OCI-LY7 (cell line): ENCODE data around the gene LDLRAD4. TPM values are rescaled to one million over a fixed set of nuclear protein-coding genes. Genes with fewer than 3 reads are reported as not detected.

Source experiments
- BruUV-seq: library from RNA; stranded (reverse); fragments of 400-500 nt; replicated peaks from 2 replicates; lab custom pipeline; 2021; lab: Mats Ljungman, UMichigan
- CTCF ChIA-PET: fragments of 300-600 bp; sonication (Branson Sonifier 250); formaldehyde crosslinking; loops from one replicate; lab custom pipeline; 2022; ENCODE audit warnings: antibody characterized with exemption; ENCODE audit not compliant: unreplicated experiment; lab: Charles Lee
- POLR2A ChIA-PET: fragments of 300-600 bp; sonication (Branson Sonifier 250); formaldehyde crosslinking; loops from one replicate; lab custom pipeline; 2022; ENCODE audit warnings: antibody characterized with exemption; lab: Charles Lee
- DNase-seq: peaks from one replicate; pipeline ENCODE4 v3.0.0-alpha.2; 2015; ENCODE audit warnings: low spot score
- H2AFZ ChIP-seq: fragments of 200-600 bp; sonication (generic), shearing (Covaris generic); 2 replicates; pipeline ENCODE4 v1.6.1; 2014; ENCODE audit warnings: mild to moderate bottlenecking, antibody characterized with exemption, low read length, moderate library complexity
- H3K27ac ChIP-seq: fragments of 200-600 bp; sonication (generic); 2 replicates; pipeline ENCODE4 v1.5.1; 2014; ENCODE audit warnings: mixed run types, low read depth, mild to moderate bottlenecking, moderate library complexity, low read length, inconsistent platforms; ENCODE audit not compliant: poor library complexity, severe bottlenecking
- H3K36me3 ChIP-seq: fragments of 200-600 bp; sonication (generic); 2 replicates; pipeline ENCODE4 v1.6.1; 2014; ENCODE audit warnings: mild to moderate bottlenecking, antibody characterized with exemption, low read length, moderate library complexity, mixed read lengths; ENCODE audit not compliant: insufficient read depth
- H3K4me1 ChIP-seq: fragments of 200-600 bp; sonication (generic); 2 replicates; pipeline ENCODE4 v1.5.1; 2014; ENCODE audit warnings: mild to moderate bottlenecking, low read length; ENCODE audit not compliant: insufficient read depth, poor library complexity, severe bottlenecking
- H3K4me2 ChIP-seq: fragments of 200-600 bp; sonication (generic); 2 replicates; pipeline ENCODE4 v1.6.1; 2014; ENCODE audit warnings: mild to moderate bottlenecking, low read length
- H3K4me3 ChIP-seq: fragments of 200-600 bp; sonication (generic); 2 replicates; pipeline ENCODE4 v1.5.1; 2014; ENCODE audit warnings: mild to moderate bottlenecking, low read depth, low read length; ENCODE audit not compliant: poor library complexity, severe bottlenecking
- H3K79me2 ChIP-seq: fragments of 200-600 bp; sonication (generic); 2 replicates; pipeline ENCODE4 v1.6.1; 2016; ENCODE audit warnings: low read depth, mild to moderate bottlenecking, low read length, moderate library complexity, mixed read lengths; ENCODE audit not compliant: insufficient read depth
- H3K9me2 ChIP-seq: fragments of 200-600 bp; sonication (generic); 2 replicates; pipeline ENCODE4 v1.6.1; 2016; ENCODE audit warnings: mild to moderate bottlenecking, low read length, mixed read lengths; ENCODE audit not compliant: insufficient read depth
- H3K9me3 ChIP-seq: fragments of 200-600 bp; sonication (generic); 2 replicates; pipeline ENCODE4 v1.6.1; 2014; ENCODE audit warnings: mild to moderate bottlenecking, mixed run types, low read length, mixed read lengths
- H4K20me1 ChIP-seq: fragments of 200-600 bp; sonication (generic); 2 replicates; pipeline ENCODE4 v1.6.1; 2014; ENCODE audit warnings: mild to moderate bottlenecking, antibody characterized with exemption, low read length, moderate library complexity, mixed read lengths; ENCODE audit not compliant: insufficient read depth
- EZH2phosphoT487 ChIP-seq: fragments of 200-600 bp; sonication (generic); IDR thresholded peaks from 2 replicates; pipeline ENCODE4 v1.6.1; 2018; ENCODE audit warnings: low read depth, borderline replicate concordance, mild to moderate bottlenecking, mixed run types, antibody characterized with exemption, low read length, moderate library complexity, mixed read lengths
- intact Hi-C: fragments of 100-400 bp; cut with micrococcal nuclease; formaldehyde crosslinking; loops from one replicate; pipeline ENCODE4 v1.10.0; 2022; ENCODE audit not compliant: unreplicated experiment
- total RNA-seq, 2 experiments: library from RNA; depleted of rRNA in 1 of 2; stranded (reverse); fragments of >200 nt in 1 of 2; shearing (Covaris generic) in 1 of 2; gene quantifications; 2 replicates each; pipeline ENCODE4 v1.2.3, GENCODE V29; 2014 to 2022
- TF ChIP-seq, protein P1 (sequence below): fragments of 200-600 bp; sonication (generic); conservative IDR thresholded peaks from 2 replicates; pipeline ENCODE4 v1.5.1; 2014; ENCODE audit warnings: mild to moderate bottlenecking, antibody characterized with exemption, low read length, moderate library complexity, mixed read lengths

LDLRAD4 gene
- total RNA-seq, 2 experiments from 2014 or later, result 26.2 to 43.8 TPM

- no peaks in the 10 kb centered on the region for H3K9me2 ChIP-seq
- H3K9me3 ChIP-seq, result no peaks in the 10 kb centered on the region
- TF ChIP-seq, protein P1, sequence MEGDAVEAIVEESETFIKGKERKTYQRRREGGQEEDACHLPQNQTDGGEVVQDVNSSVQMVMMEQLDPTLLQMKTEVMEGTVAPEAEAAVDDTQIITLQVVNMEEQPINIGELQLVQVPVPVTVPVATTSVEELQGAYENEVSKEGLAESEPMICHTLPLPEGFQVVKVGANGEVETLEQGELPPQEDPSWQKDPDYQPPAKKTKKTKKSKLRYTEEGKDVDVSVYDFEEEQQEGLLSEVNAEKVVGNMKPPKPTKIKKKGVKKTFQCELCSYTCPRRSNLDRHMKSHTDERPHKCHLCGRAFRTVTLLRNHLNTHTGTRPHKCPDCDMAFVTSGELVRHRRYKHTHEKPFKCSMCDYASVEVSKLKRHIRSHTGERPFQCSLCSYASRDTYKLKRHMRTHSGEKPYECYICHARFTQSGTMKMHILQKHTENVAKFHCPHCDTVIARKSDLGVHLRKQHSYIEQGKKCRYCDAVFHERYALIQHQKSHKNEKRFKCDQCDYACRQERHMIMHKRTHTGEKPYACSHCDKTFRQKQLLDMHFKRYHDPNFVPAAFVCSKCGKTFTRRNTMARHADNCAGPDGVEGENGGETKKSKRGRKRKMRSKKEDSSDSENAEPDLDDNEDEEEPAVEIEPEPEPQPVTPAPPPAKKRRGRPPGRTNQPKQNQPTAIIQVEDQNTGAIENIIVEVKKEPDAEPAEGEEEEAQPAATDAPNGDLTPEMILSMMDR, result no peak
- TF ChIP-seq EZH2phosphoT487, result no peak
- ChIA-PET POLR2A (interaction anchor here (0.8 kb wide), 1 partner anchor 9 kb away, joined by 3 read pairs; no protein-coding TSS in a partner anchor), CTCF (no interaction called here)
- H4K20me1 ChIP-seq, result no peaks in the 10 kb centered on the region; the same call in 1 of the 2 replicates
- H3K79me2 ChIP-seq, result no peaks in the 10 kb centered on the region
- no peak overlapping the region for H3K4me2 ChIP-seq
- no peaks in the 10 kb centered on the region for H3K36me3 ChIP-seq
- no peak overlapping the region for H2AFZ ChIP-seq
- no peak overlapping the region for H3K4me3 ChIP-seq
- H3K4me1 ChIP-seq, result peaks cover 29% of the 10 kb centered on the region
- intact Hi-C loops, result no loop called here
- no TSS peak for BruUV-seq
- H3K27ac ChIP-seq, result no peak overlapping the region
- no peak for DNase-seq
Measured at GRCh38 chr18:13589316-13589715, 370.8 kb downstream of the LDLRAD4 start.

DNA sequence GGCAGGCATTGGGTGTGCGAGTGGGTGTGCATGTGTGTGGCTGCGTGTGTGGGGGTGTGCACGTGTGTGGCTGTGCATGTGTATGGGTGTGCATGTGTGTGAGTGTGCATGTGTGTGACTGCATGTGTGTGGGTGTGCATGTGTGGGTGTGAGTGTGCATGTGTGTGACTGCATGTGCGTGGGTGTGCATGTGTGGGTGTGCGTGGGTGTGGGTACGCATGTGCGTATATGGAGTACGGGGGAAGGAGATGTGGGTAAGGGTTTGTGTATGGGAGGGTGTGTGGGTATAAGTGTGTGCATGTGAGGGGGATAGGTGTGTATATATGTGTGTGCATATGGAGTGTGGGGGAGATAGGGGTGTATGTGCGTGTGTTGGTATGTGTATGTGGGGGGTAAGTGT lies 371.4 kb downstream of the LDLRAD4 start:
- ChIA-PET CTCF (no interaction called here), POLR2A (no interaction called here)
- Histone ChIP-seq H4K20me1 (no peaks in the 10 kb centered on the region; the same call in 1 of the 2 replicates), H3K27ac (no peak overlapping the region), H3K79me2 (no peaks in the 10 kb centered on the region), H3K4me2 (no peak overlapping the region), H3K4me1 (peaks cover 24% of the 10 kb centered on the region), H3K9me3 (0 out of 2 replicates have a peak, but pooled peaks cover 1% of the 10 kb centered on the region), H3K9me2 (no peaks in the 10 kb centered on the region), H2AFZ (no peak overlapping the region), H3K36me3 (no peaks in the 10 kb centered on the region), H3K4me3 (no peak overlapping the region)
- BruUV-seq, result no TSS peak
- DNase-seq, result no peak
- TF ChIP-seq EZH2phosphoT487, result no peak
- TF ChIP-seq, protein P1, result no peak
- intact Hi-C loops, result no loop called here

DNA sequence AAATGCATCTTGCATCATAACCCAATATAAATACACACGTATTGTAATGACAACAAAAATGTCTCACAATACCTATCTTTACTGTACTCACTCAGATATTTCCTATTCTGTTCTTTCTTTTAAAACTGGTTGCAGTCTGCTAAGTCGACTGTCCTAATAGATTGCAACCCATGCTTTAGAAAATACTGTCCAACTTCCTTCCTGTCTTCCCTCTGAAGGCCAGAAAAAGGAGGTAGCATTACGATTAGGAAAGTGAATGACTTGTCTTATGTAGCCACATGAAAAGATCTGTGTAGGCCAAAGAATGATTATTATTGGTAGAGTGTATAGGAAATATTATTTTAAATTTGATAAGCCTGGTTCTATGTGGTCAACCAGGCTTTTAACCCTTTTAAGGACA lies 373.7 kb downstream of the LDLRAD4 start:
- Histone ChIP-seq H3K79me2 (no peaks in the 10 kb centered on the region), H3K4me1 (peaks cover 1% of the 10 kb centered on the region), H3K36me3 (no peaks in the 10 kb centered on the region), H2AFZ (no peak overlapping the region), H3K9me2 (no peaks in the 10 kb centered on the region), H4K20me1 (no peaks in the 10 kb centered on the region; the same call in 1 of the 2 replicates), H3K4me3 (no peak overlapping the region), H3K4me2 (no peak overlapping the region), H3K9me3 (peaks cover 22% of the 10 kb centered on the region), H3K27ac (no peak overlapping the region)
- POLR2A ChIA-PET, result no interaction called here
- intact Hi-C loops, result no loop called here
- DNase-seq, result no peak
- BruUV-seq, result no TSS peak
- CTCF ChIA-PET, result no interaction called here
- TF ChIP-seq EZH2phosphoT487, result no peak
- TF ChIP-seq, protein P1, result no peak
